GM21381 (cell line): ENCODE results near the gene CD8B.

ENCODE experiments used
- ATAC-seq: cut with Tn5 transposase; IDR thresholded peaks from one replicate; pipeline ENCODE4 v1.9.1; 2021; ENCODE audit warnings: mild to moderate bottlenecking, moderate library complexity; ENCODE audit not compliant: unreplicated experiment

Gene CD8B

DNA sequence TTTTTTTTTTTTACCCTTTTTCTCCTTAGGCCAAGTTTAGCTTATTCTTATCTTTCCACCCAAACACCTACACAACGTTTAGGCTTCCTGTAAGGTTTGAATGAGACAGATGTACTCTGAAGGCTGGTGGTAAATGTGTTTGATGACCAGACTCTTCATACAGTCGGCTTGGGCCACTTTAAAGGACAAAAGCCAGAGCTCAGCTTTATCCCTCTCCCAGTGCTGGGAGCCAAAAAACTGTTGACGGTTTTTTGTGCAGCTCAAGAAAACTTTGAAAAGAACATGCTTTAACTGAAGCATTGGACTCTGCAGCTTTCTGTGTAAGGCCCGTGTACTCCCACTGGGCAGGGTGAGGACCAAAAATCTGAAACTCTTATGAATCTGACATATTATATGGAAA lies 86.3 kb downstream of the CD8B start:
- ATAC-seq, result no peak

GRCh38 chr2:86774862-86775261 lies 86.8 kb downstream of the CD8B start:
- no peak for ATAC-seq

- no peak for ATAC-seq
Measured at GRCh38 chr2:86772611-86773010, 89.1 kb downstream of the CD8B start.

DNA sequence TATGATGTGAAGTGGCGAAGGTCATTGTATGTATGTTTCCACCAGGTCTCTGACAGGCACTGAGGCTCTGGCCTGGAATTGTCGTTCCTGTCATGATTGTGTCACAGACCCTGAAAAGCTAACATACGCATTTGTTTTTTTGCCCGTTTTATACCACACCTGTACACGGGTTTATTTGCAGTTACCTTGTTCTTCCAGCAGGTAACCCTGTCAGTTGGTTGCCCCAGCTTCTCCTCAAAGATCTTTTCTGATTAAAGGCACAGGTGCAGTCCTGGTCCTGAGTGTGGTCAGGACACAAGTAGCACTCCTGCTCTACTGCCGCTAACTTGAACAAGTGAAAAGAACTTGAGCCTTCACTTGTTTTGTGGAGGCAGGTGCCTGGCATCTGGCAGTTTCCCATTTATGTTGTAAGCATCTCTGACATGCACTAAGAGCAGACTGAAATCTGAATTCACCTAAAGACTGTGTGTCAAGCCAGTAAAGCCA lies 90.8 kb downstream of the CD8B start:
- no peak for ATAC-seq

DNA sequence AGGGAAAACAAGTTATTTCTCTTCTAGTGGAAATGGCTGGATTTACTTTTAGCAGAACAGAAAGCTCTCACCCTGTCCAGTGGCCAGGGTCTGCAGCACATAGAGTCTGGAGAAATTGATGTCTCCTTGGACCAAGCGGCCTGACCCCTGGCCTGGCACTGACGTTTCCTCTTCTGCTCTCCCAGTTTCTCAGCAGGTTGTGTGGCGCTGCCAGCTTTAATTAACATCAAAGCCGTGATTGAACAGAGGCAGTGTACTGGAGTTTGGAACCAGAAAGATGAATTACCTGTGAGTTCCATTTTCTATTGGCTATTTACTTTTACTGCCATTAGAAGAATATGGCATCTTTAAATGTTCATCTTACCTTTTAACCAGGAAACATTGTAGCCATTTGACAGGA lies 91.8 kb downstream of the CD8B start:
- no peak for ATAC-seq

DNA sequence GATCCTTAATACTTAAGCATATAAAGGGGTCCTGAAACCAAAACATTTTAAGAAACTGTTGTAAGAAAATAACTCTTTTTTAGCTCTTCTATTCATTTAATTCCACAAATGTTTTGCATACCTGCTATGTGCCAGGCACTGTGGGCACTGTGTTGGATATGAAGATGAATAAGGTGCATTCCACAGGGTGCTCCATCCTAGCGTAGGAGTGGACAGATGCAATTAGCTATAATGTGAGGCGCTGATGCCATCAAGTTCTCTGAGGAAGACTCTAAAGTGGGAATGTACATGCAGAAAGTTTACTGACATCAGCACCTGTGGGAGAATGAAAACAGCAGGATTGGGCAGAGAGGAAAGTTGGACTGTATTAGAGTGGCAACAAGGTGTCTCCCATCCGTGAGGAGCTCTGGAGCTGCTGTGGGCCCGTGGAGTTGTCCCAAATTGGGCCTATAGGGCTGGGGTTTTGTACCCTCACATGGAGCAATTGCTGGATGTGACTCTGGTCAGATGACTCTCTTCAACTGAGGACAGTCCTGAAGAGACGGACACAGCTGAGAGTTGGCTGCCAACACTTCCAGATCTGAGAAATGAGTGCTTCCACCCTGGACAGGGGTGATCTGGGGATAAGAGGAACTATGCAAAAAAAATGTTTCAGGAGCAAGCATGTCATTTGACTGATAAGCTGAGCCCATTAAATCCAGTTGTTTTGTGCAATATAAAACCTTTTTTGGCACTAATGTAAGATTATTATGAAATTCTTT lies 93.3 kb downstream of the CD8B start:
- no peak for ATAC-seq
